ENCODE data around the gene CTAG1A.

The CTAG1A gene

GRCh38 chrX:154596290-154596929, 11.5 kb downstream of the CTAG1A start:
- Histone ChIP-seq H3K27me3 (no peaks in the 10 kb centered on the region), H3K4me1 (ENCODE audit: control insufficient read depth in 1 of 2, insufficient read depth in 1 of 2, low read depth in 1 of 2, low read length in 1 of 2) (no peaks in the 10 kb centered on the region), H3K36me3 (no peaks in the 10 kb centered on the region), H3K4me3 (ENCODE audit: low read depth in 1 of 2, low read length in 1 of 2) (no peak overlapping the region), H3K9me3 (no peaks in the 10 kb centered on the region), H3K27ac (no peak overlapping the region)
- TF ChIP-seq, protein P1, sequence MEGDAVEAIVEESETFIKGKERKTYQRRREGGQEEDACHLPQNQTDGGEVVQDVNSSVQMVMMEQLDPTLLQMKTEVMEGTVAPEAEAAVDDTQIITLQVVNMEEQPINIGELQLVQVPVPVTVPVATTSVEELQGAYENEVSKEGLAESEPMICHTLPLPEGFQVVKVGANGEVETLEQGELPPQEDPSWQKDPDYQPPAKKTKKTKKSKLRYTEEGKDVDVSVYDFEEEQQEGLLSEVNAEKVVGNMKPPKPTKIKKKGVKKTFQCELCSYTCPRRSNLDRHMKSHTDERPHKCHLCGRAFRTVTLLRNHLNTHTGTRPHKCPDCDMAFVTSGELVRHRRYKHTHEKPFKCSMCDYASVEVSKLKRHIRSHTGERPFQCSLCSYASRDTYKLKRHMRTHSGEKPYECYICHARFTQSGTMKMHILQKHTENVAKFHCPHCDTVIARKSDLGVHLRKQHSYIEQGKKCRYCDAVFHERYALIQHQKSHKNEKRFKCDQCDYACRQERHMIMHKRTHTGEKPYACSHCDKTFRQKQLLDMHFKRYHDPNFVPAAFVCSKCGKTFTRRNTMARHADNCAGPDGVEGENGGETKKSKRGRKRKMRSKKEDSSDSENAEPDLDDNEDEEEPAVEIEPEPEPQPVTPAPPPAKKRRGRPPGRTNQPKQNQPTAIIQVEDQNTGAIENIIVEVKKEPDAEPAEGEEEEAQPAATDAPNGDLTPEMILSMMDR (IDR thresholded peaks at IDR 0.05), result no peak

GRCh38 chrX:154597221-154597620, 12.3 kb downstream of the CTAG1A start:
- H3K4me3 ChIP-seq (ENCODE audit: low read depth in 1 of 2, low read length in 1 of 2), result no peak overlapping the region
- no peaks in the 10 kb centered on the region for H3K9me3 ChIP-seq
- TF ChIP-seq, protein P1 (IDR thresholded peaks at IDR 0.05), result no peak
- no peak overlapping the region for H3K27ac ChIP-seq
- no peaks in the 10 kb centered on the region for H3K4me1 ChIP-seq (ENCODE audit: control insufficient read depth in 1 of 2, insufficient read depth in 1 of 2, low read depth in 1 of 2, low read length in 1 of 2)
- no peaks in the 10 kb centered on the region for H3K27me3 ChIP-seq
- no peaks in the 10 kb centered on the region for H3K36me3 ChIP-seq

DNA sequence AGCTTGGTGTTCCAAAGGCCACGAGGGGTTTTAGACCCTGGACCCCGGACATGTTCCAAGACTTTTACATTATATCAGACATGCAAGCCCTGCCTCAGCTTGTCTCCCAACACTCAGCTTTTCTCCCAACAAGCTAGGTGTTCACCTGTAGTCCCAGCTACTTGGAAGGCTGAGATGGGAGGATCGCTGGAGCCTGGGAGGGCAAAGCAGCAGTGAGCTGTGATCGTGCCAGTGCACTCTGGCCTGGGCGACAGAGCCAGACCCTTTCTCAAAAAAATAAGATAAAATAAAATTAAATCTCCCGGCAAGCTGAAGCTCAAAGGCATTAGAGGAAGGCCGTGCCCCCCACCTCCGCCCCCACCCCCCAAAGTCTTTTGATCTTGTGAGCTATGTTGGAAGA, 13.7 kb downstream of the CTAG1A start:
- no peaks in the 10 kb centered on the region for H3K9me3 ChIP-seq
- no peaks in the 10 kb centered on the region for H3K27me3 ChIP-seq
- no peak overlapping the region for H3K4me3 ChIP-seq (ENCODE audit: low read depth in 1 of 2, low read length in 1 of 2)
- no peaks in the 10 kb centered on the region for H3K36me3 ChIP-seq
- H3K27ac ChIP-seq, result no peak overlapping the region
- H3K4me1 ChIP-seq (ENCODE audit: control insufficient read depth in 1 of 2, insufficient read depth in 1 of 2, low read depth in 1 of 2, low read length in 1 of 2), result no peaks in the 10 kb centered on the region
- TF ChIP-seq, protein P1 (IDR thresholded peaks at IDR 0.05), result no peak

GRCh38 chrX:154599531-154599930, 14.6 kb downstream of the CTAG1A start:
- Histone ChIP-seq H3K27me3 (no peaks in the 10 kb centered on the region), H3K4me3 (ENCODE audit: low read depth in 1 of 2, low read length in 1 of 2) (no peak overlapping the region), H3K36me3 (no peaks in the 10 kb centered on the region), H3K27ac (no peak overlapping the region), H3K9me3 (no peaks in the 10 kb centered on the region), H3K4me1 (ENCODE audit: control insufficient read depth in 1 of 2, insufficient read depth in 1 of 2, low read depth in 1 of 2, low read length in 1 of 2) (no peaks in the 10 kb centered on the region)
- TF ChIP-seq, protein P1 (IDR thresholded peaks at IDR 0.05), result no peak

GRCh38 chrX:154600759-154601374, 15.9 kb downstream of the CTAG1A start:
- no peaks in the 10 kb centered on the region for H3K27me3 ChIP-seq
- H3K27ac ChIP-seq, result no peak overlapping the region
- H3K4me1 ChIP-seq (ENCODE audit: control insufficient read depth in 1 of 2, insufficient read depth in 1 of 2, low read depth in 1 of 2, low read length in 1 of 2), result no peaks in the 10 kb centered on the region
- no peaks in the 10 kb centered on the region for H3K9me3 ChIP-seq
- H3K4me3 ChIP-seq (ENCODE audit: low read depth in 1 of 2, low read length in 1 of 2), result no peak overlapping the region
- TF ChIP-seq, protein P1 (IDR thresholded peaks at IDR 0.05), result no peak
- H3K36me3 ChIP-seq, result no peaks in the 10 kb centered on the region

Measured in neutrophil (primary cell).